ENCODE data around the gene LTA. TPM values are rescaled to one million over a fixed set of nuclear protein-coding genes. Genes with fewer than 3 reads are reported as not detected.
A peak's percentile ranks its signal among the peaks of the same experiment; 100 is the strongest.

The LTA gene
- total RNA-seq, 2 experiments from 2014 or later, result 15.2 to 16.7 TPM

DNA sequence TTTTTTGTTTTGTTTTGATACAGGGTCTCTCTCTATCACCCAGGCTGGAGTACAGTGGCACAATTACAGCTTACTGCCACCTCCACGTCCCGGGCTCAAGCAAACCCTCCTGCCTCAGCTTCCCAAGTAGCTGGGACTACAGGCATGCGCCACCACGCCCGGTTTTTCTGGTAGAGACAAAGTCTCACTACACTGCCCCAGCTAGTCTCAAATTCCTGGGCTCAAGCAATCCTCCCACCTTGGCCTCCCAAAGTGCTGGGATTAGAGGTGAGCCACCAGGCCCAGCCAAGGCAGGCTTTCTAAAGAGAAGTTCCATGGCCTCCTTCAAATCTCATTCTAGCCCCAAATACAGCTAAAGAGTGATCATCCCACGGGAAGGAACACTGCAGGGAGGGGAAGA lies 38.1 kb upstream of the LTA start:
- ATAC-seq (ENCODE audit: low read depth), result no peak
- peaks cover 45% of the 10 kb centered on the region for H3K4me1 Mint-ChIP-seq

DNA sequence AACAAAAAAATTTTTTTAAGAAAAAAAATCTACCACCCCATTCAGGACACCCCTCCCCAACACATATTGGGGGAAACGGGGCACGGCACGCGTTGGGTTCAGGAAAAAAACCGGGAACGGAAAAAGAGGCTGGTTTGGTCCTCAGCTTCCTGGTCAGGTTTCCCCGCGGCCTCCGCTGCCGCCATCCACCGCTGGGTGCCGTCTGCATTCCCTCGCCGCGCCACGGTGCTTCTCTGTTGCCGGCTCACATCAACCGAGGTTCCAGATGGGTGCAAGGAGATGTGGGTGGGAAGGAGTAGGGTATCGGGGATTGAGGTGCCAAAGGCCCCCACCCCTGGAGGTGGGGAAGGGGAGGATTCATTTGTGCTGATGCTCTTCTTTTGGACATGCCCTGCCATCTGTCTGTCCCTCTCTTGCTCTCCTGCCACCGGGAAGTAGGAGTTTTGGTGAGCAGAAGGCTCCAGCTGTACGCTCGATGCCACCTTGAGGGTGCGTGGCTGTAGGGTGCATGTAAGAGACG lies 37.5 kb upstream of the LTA start:
- peaks cover 51% of the 10 kb centered on the region for H3K4me1 Mint-ChIP-seq
- H3K36me3 Mint-ChIP-seq, result peaks cover 69% of the 10 kb centered on the region
- H3K9me3 Mint-ChIP-seq, result no peaks in the 10 kb centered on the region
- no peak overlapping the region for H3K4me3 Mint-ChIP-seq
- H3K27me3 Mint-ChIP-seq, result no peaks in the 10 kb centered on the region
- ATAC-seq (ENCODE audit: low read depth), result no peak
- POLR2A ChIA-PET, result no interaction called here
- no peak overlapping the region for H3K27ac Mint-ChIP-seq
- no peak for DNase-seq

More for the DNA sequence above, 38.1 kb upstream of the LTA start:
- Mint-ChIP-seq H3K4me3 (no peak overlapping the region), H3K27ac (no peak overlapping the region), H3K27me3 (no peaks in the 10 kb centered on the region), H3K9me3 (no peaks in the 10 kb centered on the region), H3K36me3 (peaks cover 63% of the 10 kb centered on the region)
- DNase-seq, result no peak
- POLR2A ChIA-PET, result interaction anchor here (0.9 kb wide), 1 partner anchor 39 kb away, joined by 3 read pairs; no protein-coding TSS in a partner anchor

- Mint-ChIP-seq H3K27me3 (no peaks in the 10 kb centered on the region), H3K36me3 (peaks cover 71% of the 10 kb centered on the region), H3K9me3 (no peaks in the 10 kb centered on the region), H3K4me3 (no peak overlapping the region), H3K27ac (peak overlapping the region; percentile 13), H3K4me1 (peaks cover 59% of the 10 kb centered on the region)
- ATAC-seq (ENCODE audit: low read depth) (no peak), DNase-seq (no peak)
- POLR2A ChIA-PET, result interaction anchor here (0.6 kb wide), 1 partner anchor 7 kb away, joined by 3 read pairs; no protein-coding TSS in a partner anchor
These were observed 36.4 kb upstream of the LTA start for GRCh38 chr6:31535538-31536324.

DNA sequence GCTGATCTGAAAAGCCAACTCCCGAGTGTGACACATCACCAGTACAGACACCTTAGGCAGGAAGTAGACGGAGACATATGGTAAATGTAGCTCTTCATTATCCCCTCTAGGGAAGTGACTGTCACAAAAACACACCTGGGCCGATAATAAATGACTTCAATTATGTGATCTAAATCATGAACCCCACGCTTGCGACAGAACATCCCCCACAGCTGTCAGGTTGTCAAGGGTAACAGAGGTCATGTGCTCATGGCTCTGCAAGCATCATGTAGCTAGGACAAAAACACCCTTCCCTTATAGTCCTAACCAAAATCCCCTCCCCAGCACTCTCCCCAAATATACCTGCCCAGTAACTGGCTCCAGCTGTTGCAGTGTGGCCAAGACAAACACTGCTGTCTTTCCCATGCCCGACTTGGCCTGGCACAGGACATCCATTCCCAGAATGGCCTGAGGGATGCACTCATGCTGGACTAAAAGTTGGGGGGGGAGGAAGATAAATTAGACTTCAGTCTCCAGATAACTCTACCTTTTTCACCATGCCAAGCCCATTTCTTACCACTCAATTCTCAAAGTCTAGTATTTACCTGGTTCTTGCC lies 33.2 kb upstream of the LTA start:
- H3K9me3 Mint-ChIP-seq, result no peaks in the 10 kb centered on the region
- H3K4me1 Mint-ChIP-seq, result peaks cover 56% of the 10 kb centered on the region
- DNase-seq, result no peak
- peak overlapping the region; percentile 72 for H3K27ac Mint-ChIP-seq
- POLR2A ChIA-PET, result interaction anchor here (1.0 to 3.9 kb wide), 3 partner anchors 10 to 44 kb away, joined by 4 to 27 read pairs (median 10); partner anchors contain the start of genes MCCD1 and MICB
- ATAC-seq (ENCODE audit: low read depth), result no peak
- H3K27me3 Mint-ChIP-seq, result no peaks in the 10 kb centered on the region
- H3K4me3 Mint-ChIP-seq, result peak overlapping the region; percentile 95
- peaks cover 54% of the 10 kb centered on the region for H3K36me3 Mint-ChIP-seq

DNA sequence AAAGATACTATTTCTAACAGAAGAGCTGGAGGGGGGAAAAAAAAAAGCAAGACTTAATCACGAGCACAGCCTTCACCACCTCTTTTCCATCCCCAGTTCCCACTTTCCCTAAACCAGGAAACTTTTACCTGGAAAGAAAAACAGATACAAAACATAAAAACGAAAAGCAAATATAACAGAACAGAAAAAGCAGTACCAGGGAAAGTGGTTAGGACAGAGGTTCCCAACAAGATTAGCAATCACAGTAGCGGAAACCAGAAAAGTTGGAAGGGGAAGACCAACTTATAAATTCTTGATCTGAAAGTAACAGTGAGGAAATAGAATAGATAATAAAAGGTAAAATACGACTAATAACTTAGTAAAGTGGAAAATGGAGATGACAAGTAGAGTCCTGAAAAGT lies 31.4 kb upstream of the LTA start:
- DNase-seq, result no peak
- peaks cover 41% of the 10 kb centered on the region for H3K36me3 Mint-ChIP-seq

GRCh38 chr6:31541059-31541657 lies 30.9 kb upstream of the LTA start:
- POLR2A ChIA-PET, result interaction anchor here (0.6 to 3.9 kb wide), 34 partner anchors 9 to 1304 kb away, joined by 3 to 55 read pairs (median 6); partner anchors contain the start of genes BAG6, C6orf47, CLIC1 and DXO
- peaks cover 36% of the 10 kb centered on the region for H3K36me3 Mint-ChIP-seq
- H3K27ac Mint-ChIP-seq, result peak overlapping the region; percentile 91
- peak overlapping the region; percentile 95 for H3K4me3 Mint-ChIP-seq
- H3K27me3 Mint-ChIP-seq, result no peaks in the 10 kb centered on the region
- peak; percentile 16 for ATAC-seq (ENCODE audit: low read depth)
- H3K9me3 Mint-ChIP-seq, result no peaks in the 10 kb centered on the region
- peaks cover 40% of the 10 kb centered on the region for H3K4me1 Mint-ChIP-seq
- DNase-seq, result peak; percentile 63

More for the DNA sequence above, 31.4 kb upstream of the LTA start:
- Mint-ChIP-seq H3K4me3 (peak overlapping the region; percentile 95), H3K27me3 (no peaks in the 10 kb centered on the region), H3K4me1 (peaks cover 46% of the 10 kb centered on the region), H3K9me3 (no peaks in the 10 kb centered on the region), H3K27ac (peak overlapping the region; percentile 87)
- ATAC-seq (ENCODE audit: low read depth), result no peak
- POLR2A ChIA-PET, result interaction anchor here (0.6 to 3.9 kb wide), 24 partner anchors 12 to 431 kb away, joined by 3 to 55 read pairs (median 6); partner anchors contain the start of genes BAG6, C6orf47, CLIC1 and DXO

DNA sequence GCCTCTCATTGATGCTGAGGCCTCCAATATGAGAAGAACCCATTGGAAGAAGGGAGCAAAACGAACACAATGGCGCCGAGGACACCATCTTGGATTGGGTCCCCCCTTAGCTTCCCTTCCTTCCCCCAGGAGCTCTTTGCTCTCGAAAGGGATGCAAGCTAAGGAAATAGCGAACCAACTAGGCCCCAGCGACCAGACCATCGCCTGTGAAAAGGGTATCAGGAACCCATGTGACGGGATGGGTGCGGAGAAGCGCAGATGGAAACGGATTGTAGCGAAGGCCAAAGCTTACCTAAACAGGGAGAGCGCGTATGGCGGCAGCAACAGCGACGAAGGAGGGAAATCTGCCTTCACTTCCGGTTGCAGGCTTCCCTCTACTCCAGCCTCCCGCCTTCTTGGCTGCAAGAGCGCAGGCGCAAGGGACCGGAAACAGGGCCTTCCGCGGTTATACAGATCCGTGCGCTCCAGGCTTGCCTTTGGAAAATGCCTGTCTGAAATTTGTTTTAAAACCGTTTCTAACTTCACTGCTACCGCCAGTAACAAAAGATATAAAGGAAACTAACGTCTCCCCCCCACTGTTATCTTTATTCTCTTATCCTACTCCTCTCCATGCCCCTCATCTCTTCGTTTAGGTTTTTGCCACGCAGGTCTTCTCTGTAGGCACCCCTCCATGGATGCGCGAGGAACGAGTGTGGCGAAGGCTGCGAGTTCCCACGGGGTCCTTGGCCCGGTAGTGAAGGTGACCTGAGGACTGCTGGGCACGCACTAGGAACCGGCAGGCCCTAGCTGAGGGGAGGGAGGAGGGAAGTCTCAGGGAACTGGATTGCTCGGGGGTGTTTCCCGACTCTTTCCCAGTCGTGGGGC lies 30.2 kb upstream of the LTA start, which contains the start of gene DDX39B:
Gene DDX39B (minus strand): TSS at position 346 of the 864 bp plus-strand sequence. CDS start 1,471 bp downstream, outside the sequence.
- ATAC-seq (ENCODE audit: low read depth) (peak; percentile 80), DNase-seq (peak; percentile 89)
- H3K27ac Mint-ChIP-seq, result peak within 1 kb of the TSS; percentile 91
- peaks cover 37% of the 10 kb centered on the region for H3K4me1 Mint-ChIP-seq
- peak within 1 kb of the TSS; percentile 95 for H3K4me3 Mint-ChIP-seq
- no peaks in the 10 kb centered on the region for H3K9me3 Mint-ChIP-seq
- H3K36me3 Mint-ChIP-seq, result peaks cover 33% of the 10 kb centered on the region
- no peaks in the 10 kb centered on the region for H3K27me3 Mint-ChIP-seq
- POLR2A ChIA-PET, result interaction anchor here (0.6 to 3.9 kb wide), 33 partner anchors 8 to 1304 kb away, joined by 3 to 55 read pairs (median 6); partner anchors contain the start of genes BAG6, C6orf47, CLIC1 and DXO

DNA sequence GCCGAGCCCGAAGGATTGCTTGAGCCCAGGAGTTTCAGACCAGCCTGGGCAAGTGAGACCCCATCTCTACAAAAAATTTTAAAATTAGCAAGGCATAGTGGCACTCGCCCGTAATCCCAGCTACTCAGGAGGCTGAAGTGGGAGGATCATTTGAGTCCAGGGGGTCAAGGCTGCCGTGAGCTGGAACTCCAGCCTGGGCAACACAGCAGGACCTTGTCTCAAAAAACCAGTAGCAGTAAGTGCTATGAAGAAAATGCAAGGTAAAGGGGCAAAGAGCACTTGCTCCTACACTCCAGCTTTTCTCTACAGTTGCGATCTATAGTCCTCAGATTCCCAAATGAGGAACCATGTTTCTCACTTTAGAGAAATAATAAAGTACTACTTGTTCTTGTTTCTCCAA lies 28.4 kb upstream of the LTA start:
- Mint-ChIP-seq H3K36me3 (peaks cover 24% of the 10 kb centered on the region), H3K27ac (no peak overlapping the region), H3K4me1 (peaks cover 37% of the 10 kb centered on the region), H3K9me3 (no peaks in the 10 kb centered on the region), H3K4me3 (no peak overlapping the region), H3K27me3 (no peaks in the 10 kb centered on the region)
- POLR2A ChIA-PET, result no interaction called here
- ATAC-seq (ENCODE audit: low read depth), result no peak
- DNase-seq, result no peak

- H3K4me1 Mint-ChIP-seq, result peaks cover 32% of the 10 kb centered on the region
- H3K36me3 Mint-ChIP-seq, result peaks cover 14% of the 10 kb centered on the region
- DNase-seq, result no peak
- no peaks in the 10 kb centered on the region for H3K27me3 Mint-ChIP-seq
- ATAC-seq (ENCODE audit: low read depth), result no peak
- H3K4me3 Mint-ChIP-seq, result no peak overlapping the region
- H3K27ac Mint-ChIP-seq, result no peak overlapping the region
- POLR2A ChIA-PET, result no interaction called here
- H3K9me3 Mint-ChIP-seq, result no peaks in the 10 kb centered on the region
These were observed 27.4 kb upstream of the LTA start for GRCh38 chr6:31544676-31545075.

DNA sequence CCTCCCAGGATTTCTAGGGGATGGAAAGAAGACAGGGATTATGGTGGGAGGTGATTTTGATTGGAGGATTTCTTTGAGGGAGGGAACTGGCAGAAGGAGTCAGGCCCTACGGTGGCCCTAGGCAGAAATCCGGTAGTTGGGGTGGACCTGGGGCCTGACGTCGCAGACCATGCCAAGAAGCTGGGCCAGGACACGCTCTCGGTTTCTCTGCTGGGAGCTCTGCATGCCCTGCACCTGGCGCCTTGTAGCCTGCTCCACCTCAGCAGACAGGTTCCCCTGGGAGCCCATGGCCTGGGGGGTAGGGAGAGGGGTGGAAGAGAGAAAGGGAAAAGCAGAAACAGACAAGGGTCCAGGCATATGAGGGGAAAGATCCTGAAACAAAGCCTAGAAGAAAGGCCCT lies 26.8 kb upstream of the LTA start:
- Mint-ChIP-seq H3K27me3 (no peaks in the 10 kb centered on the region), H3K4me3 (no peak overlapping the region), H3K36me3 (peaks cover 11% of the 10 kb centered on the region), H3K27ac (peak overlapping the region; percentile 8), H3K9me3 (no peaks in the 10 kb centered on the region), H3K4me1 (peaks cover 29% of the 10 kb centered on the region)
- POLR2A ChIA-PET, result no interaction called here
- DNase-seq, result no peak
- ATAC-seq (ENCODE audit: low read depth), result no peak

DNA sequence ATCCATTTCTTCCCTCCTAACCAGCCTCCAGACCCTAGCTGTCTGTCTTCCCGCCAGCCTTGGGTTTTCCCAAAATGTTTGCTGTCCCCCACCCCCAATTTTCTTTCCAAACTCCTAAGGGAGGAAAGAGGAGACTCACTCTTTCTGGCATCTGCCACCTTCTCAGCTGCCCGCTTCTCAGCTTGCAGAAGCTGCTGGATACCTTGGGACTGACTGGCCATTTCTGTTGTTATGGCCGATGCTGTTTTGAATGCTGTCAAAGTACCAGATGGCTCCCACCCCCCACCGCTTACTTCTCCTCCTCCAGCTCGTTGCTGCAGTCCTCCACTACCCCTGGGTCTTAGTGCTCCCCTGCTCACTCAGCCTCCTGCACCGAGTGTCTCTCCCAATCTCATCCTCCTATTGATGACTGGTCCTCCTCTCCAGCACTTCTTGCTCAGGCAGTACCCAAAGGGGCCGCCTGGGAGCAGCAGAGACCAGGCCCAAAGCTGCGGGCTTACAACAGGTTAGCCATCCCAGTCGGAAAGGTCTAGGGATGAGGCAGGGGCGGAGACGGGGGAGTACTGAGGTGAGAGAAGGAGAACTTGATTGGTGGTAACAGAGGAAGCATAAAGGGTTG lies 25.6 kb upstream of the LTA start, which contains the start of gene ATP6V1G2:
Gene ATP6V1G2 (minus strand): TSS at position 270 of the 619 bp plus-strand sequence. CDS start 49 bp downstream, at position 221.
- peak; percentile 61 for ATAC-seq (ENCODE audit: low read depth)
- H3K4me1 Mint-ChIP-seq, result peaks cover 31% of the 10 kb centered on the region
- H3K27ac Mint-ChIP-seq, result peak within 1 kb of the TSS; percentile 71
- POLR2A ChIA-PET, result interaction anchor here (0.8 to 3.4 kb wide), 9 partner anchors 31 to 289 kb away, joined by 3 to 24 read pairs (median 7); partner anchors contain the start of genes LST1, LTB and NCR3
- H3K9me3 Mint-ChIP-seq, result no peaks in the 10 kb centered on the region
- DNase-seq, result peak; percentile 91
- H3K4me3 Mint-ChIP-seq, result peak within 1 kb of the TSS; percentile 88
- peaks cover 8% of the 10 kb centered on the region for H3K36me3 Mint-ChIP-seq
- H3K27me3 Mint-ChIP-seq, result no peaks in the 10 kb centered on the region
